ENCODE data around the gene SERPINA3.

SERPINA3 gene

DNA sequence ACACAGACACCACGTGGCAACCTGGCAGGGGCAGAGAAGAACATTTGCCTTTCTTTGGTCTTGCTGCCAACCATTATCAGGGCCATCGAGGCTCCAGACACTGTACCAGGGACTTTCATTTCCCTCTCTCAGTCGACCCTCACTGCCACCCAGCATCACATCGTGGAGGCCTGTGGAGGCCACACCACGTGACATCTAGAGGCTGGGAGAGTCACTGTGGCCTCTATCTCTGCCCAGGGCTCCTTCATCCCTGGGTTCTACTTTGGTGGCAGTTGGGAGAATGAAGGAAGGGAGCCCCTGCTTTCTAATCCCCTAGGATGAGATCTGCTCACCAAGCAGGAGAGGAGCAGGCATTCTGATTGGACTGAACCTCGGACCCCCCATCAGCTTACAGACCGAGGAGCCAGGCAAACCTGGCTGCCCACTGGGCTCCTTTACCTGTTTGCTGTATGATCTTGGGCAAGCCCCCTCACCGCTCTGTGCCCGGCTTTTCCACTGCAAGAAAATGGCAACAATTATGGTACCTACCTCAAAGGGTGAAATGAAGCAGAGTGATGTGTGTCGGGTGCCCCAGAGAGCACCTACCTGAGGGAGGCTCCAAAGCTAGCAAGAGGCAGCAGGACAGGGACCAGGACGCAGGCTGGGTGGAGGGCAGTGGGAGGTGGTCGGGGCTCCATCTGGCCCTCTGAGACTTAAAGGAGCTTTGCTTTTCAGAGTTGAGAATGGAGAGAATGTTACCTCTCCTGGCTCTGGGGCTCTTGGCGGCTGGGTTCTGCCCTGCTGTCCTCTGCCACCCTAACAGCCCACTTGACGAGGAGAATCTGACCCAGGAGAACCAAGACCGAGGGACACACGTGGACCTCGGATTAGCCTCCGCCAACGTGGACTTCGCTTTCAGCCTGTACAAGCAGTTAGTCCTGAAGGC lies 1.8 kb downstream of the SERPINA3 start:
- no peak for DNase-seq (ENCODE audit: low read depth)

DNA sequence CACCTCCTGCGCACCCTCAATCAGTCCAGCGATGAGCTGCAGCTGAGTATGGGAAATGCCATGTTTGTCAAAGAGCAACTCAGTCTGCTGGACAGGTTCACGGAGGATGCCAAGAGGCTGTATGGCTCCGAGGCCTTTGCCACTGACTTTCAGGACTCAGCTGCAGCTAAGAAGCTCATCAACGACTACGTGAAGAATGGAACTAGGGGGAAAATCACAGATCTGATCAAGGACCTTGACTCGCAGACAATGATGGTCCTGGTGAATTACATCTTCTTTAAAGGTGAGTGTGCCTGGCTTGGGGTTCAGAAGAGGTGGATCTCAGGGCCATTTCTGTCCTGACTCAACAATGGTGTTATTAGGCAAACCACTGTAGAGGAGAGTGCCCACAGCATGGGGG lies 2.6 kb downstream of the SERPINA3 start:
- DNase-seq (ENCODE audit: low read depth): no peak

DNA sequence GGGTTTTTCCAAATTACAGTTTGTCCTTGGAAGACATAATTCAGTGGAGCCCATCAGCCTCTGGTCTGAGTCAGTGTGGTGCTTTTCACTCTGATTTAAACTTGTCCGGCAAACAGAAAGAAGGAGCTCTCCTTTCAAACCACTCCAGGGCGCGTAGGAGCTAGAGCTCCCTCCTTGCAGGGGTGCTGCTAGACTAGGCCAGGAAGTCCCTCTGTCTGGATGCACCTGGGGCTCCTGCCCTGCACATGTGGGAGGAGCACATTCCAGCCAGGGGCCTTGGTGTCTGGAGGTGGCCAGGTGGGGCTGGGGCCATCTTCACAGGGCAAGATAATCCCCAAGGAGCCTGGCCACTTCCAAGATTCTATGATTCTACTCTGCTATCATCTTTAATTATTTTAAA lies 3.1 kb downstream of the SERPINA3 start:
- DNase-seq (ENCODE audit: low read depth): no peak

DNA sequence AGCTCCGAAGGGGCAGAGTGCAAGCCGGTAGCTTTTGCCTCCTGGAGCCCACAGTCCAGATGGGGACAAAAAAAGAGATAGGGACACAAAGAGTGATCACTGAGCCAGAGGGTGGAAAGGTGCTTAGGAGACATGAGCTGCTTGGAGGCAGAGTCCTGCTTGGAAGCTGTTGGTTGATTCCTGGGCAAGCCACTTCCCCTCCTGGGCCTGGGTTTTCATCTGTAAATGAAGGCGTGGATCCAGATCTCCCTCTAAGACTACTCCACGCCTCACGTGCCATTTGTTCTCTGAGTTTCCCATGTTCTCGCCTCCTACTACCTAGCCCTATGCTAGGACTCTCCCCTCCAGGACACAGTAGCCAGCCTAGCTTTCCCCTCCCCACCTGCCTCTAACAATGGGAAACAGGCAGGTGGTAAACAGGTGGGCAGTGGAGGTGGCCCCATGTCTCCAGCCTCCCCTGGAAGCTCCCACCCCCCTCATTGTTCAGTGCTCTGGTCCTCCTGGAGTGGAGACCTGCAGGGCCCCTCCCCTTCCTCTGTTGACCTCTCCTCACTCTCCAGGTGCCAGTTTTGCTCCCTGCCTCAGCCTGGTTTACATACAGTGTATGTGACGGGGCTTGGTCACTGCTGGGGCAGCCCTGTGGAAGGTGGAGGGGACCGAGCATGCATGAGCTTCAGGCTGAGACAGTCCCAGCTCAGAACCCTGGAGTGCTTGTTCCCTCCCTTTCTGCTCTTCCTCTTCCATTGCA lies 3.8 kb downstream of the SERPINA3 start:
- DNase-seq (ENCODE audit: low read depth): no peak

DNA sequence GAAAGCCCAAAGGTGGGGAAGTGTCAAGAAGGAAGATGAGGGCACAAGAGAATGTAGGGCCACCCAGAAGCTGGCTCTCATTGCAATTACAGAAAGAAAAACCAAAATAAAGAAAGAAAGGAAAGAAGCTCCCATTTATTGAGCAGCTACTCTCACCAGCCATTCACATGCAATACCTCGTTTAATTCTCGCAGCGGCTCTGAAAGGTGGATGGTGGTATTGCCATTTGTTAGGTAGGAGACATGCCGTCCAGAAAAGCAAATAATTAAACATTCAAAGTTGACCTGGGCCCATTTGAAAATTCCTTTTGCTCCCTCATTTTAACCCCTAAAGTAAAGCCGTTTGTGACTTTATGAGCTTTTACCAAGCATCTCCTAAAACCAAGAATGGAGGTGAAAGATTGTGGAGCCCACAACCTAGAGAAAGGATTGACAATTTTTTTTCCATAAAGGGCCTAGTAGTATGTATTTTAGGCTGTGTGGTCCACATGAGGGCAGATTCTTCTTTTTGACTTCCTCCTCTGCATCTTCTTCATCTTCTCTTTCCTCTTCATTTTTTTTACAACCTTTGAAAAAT lies 5.3 kb downstream of the SERPINA3 start:
- no peak for DNase-seq (ENCODE audit: low read depth)

DNA sequence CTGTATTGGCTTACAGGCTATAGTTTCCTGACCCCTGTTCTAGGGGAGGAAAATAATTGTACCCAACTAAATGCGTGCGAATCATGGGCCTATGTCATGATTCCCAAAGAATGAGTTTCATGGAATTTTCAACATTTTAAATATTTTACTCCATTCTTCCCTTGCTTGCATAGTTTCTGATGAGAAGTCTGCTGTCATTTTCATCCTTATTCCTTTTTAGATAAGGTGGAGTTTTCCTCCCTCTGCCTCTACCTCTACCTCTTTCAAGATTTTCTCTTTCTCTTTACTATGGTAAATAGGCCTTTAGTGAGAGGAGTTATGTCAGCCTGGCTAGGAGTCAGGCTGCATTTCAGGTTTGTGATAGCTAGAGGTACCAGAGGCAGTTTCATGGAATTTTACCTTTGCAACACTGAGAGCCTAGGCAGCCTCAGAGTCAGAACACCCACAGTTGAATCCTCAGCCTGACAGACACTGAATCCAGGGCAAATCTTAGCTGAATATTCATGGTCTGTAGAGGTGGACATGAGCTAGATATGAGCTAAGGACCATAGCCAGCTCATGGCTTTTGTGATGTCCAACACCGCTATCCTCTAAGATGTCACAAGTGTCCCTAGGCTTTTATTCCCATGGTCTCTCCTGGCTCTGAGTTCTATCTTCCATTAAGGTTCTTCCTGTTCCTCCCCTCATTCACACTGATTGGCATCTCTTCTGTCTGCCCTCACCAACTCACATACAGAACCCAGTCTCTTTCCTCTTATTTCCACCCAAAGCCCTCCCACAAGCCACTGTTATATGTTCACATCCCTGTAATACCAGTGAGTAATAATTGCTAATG lies 6.0 kb downstream of the SERPINA3 start:
- no peak for DNase-seq (ENCODE audit: low read depth)

DNA sequence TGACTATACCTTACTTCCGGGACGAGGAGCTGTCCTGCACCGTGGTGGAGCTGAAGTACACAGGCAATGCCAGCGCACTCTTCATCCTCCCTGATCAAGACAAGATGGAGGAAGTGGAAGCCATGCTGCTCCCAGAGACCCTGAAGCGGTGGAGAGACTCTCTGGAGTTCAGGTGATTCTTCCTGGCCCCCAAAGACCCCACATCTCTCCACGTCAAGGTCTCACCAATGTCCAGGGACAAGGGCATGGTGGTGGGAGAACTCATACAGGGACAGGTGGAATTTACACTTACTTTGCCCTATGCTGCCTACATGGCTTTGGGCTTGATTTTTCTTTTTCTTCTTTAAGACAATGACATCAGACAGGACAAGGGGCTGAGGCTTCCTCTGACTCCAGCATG lies 7.1 kb downstream of the SERPINA3 start:
- no peak for DNase-seq (ENCODE audit: low read depth)

DNA sequence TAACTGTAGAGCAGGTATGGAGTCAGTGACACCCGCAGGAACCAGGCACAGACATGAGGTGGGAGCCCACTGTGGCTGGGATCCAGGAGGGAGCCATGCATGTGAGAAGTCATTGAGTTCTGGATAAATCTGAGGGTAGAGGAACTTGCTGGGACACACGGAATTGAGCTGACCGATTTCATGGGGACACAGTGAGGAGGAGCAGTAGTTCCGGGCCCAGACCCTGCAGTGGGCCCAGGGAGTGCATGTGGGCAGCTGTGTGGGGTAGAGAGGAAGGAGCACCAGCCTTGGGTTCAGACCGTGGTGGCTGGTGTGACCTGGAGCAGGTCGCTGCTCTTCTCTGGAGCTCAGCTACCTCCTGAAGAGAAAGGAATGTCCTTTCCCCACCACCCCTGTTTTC lies 8.4 kb downstream of the SERPINA3 start:
- DNase-seq (ENCODE audit: low read depth): no peak

DNA sequence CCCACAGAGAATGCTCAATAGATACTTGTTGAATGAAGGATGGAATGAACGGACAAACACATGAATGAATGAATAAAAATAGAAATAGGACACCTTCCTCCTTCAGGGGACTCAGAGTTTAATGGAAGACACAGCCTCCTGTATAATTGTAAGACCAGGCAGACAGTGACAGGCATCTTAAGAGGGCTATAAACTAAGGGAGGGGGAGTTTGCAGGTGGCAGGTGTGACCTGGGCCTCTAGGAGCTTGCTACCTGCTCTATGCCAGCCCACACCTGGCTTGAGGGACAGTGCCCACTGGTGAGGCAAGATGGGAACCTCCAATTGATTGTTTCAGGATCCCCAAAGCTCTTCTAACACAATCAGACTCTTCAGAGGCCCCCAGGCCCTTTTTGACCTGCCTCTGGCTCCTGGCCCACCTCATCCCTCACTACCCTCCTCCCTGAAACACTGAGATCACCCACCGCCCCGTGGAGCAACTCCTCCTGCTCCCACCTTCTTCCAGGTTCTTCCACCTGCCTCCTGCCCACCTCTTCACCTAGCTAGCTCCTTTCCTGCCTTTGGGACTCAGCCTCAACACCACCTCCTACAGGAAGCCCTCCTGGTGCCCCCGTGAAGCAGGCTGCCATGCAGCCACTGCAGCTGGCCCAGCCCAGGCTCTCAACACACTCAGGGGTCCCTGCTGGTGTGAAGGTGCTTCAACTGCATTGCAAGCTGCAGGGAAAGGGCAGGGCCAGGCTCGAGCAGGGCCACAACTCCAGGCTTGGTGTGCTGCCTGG lies 9.4 kb downstream of the SERPINA3 start:
- no peak for DNase-seq (ENCODE audit: low read depth)

DNA sequence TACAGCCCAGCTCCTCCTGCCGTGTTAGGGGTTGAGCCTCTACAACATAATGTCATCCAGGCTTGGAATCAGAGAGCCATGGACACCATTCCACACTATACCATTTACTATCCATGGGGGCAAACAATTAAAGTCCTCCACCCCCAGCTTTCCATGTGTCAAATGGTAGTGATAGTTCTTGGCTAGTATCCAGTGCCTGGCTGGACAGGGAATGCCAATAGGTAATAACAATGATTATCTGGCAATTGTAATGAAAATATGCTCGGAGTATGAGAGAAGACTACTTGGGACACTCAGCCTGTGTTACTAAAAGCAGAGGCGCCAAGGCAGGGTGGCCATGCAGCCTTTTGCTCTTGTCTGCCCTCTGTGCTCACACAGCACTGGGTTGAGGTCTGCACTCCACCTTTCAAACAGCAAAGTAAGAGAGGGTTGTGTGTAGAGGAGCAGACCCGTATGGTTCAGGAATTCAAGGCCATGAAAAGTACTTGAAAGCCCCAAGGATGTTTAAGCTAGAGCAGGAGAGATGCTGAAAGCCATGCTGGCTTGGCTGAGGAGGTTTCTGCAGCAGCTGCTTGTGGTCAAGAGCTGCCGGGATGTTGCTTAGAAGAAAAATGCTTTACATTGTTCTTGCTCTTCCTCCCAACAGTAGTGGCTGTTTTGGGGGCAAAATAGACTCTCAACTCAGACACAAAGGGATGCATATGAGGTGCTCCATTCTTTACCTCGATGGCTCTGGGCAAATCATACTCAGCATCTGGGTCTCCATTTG lies 10.6 kb downstream of the SERPINA3 start:
- DNase-seq (ENCODE audit: low read depth): no peak

DNA sequence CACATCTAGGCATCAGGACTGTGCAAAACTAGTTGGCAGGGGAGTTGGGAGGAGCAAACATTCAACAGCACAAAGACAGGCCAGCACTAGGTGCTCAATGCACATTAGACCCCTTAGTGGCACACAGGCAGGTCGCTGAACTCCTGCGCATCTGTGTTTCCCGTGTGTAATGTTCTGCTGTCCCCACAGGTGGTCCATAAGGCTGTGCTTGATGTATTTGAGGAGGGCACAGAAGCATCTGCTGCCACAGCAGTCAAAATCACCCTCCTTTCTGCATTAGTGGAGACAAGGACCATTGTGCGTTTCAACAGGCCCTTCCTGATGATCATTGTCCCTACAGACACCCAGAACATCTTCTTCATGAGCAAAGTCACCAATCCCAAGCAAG lies 11.2 kb downstream of the SERPINA3 start:
- DNase-seq (ENCODE audit: low read depth): no peak

DNA sequence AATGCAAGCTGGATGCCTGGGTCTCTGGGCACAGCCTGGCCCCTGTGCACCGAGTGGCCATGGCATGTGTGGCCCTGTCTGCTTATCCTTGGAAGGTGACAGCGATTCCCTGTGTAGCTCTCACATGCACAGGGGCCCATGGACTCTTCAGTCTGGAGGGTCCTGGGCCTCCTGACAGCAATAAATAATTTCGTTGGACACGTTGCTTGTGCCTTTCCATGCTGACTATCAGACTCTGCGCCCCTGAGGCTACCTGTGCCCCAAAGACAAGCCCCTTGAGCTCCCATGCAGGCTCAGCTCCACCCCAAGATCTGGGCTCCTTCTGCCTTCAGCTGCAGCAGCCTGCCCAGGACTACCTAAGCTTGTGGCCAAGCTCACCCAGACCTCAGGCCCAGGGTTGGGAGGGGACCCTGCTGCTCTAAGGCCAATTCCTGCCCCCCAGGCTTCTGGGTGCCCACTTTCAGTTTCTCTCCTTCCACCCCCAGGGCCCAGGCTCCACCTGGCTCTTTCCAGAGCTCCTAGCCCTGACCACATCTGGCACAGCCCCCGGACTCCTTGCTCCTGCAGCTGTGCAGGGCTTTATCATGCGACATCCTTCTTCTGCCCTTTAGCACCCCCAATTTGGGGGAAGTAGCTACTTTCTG lies 11.8 kb downstream of the SERPINA3 start:
- DNase-seq (ENCODE audit: low read depth): no peak

DNA sequence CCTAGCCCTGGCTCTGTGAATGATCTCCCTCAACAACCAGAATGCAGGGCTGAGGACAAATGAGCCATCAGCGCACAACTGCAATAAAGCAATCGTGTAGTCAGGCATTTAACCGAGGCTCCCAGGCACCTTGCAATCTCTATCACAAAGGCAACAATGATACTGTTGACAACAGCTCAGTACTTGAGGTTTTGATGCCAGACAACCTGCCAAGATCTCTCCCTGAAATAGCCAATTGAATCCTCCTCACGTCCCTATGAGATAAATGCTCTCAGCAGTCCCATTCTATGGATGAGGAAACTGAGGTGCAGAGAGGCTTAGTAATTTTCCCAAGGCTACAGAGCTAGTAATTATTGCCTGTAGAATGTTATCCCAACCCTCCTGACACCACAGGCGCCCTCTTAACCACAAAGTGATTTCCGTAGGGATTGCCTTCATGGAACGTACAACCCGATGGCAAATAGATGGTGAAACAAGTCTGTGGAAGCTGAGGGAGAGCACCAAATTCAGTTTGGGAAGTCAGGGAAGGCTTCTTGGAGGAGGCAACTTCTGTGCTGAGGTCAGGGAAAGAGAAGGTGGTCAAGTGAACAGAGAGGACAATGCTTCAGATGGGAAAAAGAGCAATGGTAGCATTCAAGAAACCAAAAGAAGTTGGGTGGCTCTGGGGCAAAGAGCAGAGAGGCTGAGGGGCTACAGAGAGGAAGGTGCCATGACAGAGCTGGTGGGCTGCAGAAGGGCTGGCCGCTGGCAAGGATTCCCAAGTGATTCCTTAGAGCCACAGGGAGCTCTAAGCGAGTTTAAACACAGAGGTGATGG lies 12.6 kb downstream of the SERPINA3 start:
- DNase-seq (ENCODE audit: low read depth): no peak

DNA sequence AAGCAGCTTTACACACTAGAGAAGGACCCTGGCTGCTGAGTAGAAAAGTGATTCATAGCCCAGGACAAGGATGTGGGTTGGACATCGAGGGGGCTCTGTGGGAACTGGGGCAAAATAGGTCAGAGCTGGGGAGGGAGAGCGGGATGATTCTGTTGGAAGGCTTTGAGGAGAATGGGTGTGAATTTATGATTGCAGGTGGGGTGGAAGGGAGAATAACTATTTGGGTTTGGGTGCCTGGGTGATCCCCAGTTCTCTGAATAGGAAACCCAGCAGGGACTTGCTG lies 13.1 kb downstream of the SERPINA3 start:
- no peak for DNase-seq (ENCODE audit: low read depth)

DNA sequence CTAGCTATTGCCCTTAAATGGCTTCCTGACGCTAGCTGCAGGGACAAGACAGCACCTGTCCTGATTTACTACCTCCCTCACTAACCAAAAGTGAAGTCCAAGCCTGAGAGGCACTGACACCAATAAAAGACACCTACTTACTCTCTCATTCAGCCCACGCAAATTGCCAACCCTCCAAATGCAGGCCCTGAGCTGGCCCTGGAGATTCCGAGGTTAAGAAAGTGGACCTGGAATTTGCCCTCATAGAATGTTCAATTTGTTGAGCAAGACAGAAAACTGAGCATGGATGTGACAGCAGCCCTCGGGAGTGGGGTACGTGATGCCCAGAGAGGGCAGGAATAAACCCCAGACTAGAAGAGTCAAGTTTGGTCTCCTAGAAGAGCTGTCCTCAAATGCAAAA lies 16.4 kb downstream of the SERPINA3 start:
- no peak for DNase-seq (ENCODE audit: low read depth)

DNA sequence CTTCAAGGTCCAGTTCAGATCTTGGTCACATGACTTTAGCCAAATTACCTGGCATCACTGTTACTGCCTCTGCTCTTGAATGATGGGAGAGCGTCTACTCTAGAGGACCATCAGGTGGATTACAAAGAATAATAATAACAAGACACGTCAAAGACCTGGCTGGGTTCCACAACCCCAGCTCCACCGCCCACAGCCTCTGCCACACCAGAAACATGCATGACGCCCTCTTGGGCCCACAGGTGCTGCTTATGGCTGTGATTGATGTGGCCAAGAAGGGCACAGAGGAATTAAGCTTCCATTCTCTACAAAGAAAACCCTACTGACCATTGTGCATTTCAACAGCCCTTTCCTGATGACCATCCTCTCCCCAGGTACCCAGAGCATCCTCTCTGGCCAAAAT lies 18.2 kb downstream of the SERPINA3 start:
- no peak for DNase-seq (ENCODE audit: low read depth)

DNA sequence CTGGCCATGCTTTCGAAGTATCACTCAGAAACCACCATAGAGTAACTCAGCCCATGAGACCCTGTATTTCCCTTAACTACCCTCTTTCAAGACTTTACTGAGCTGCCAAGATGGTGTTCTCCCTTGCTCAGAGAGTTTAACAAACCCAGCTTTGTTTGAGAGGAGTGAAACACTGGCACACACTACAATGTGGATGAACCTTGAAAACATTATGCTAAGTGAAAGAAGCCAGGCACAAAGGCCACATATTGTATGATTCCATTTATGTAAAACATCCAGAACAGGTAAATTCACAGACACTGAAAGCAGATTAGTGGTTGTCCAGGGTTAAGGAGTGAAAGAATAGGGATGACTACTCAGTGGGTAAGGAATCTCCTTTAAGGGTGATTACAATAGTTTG lies 18.9 kb downstream of the SERPINA3 start:
- DNase-seq (ENCODE audit: low read depth): no peak

DNA sequence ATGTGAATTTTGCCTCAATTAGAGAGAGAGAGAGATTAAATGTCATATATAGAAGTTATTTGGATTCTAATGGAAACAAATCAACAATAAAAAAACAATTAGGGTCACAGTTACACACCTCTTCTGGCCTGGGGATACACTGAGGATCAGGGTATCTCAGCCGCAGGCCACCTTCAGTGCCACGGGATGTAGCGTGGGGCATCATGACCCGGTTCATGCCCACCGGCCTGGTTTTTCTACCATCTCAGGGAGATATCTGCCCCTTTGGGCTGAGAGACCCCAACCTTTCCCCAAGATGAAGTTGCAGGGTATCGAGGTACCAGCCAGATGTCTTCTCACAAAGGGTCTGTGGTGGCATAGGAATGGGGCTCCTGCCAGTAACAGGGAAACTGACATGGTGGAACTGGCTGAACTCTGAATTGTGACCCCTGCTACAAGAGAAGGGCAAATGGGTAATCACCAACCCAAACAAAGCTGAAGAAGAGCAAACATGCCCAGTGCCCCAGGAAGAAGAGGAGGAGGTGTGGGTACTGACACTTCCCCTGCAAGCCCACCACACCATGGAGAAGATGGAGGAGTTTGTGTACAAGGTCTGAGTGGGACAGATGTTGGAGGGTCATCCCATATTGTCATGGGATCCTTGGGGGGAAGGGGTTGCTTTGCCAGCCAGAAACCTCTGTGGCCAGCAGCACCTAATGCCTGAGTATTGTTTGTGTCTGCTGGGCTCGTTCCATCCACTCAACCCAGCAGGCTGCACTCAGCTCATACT lies 19.5 kb downstream of the SERPINA3 start:
- no peak for DNase-seq (ENCODE audit: low read depth)

DNA sequence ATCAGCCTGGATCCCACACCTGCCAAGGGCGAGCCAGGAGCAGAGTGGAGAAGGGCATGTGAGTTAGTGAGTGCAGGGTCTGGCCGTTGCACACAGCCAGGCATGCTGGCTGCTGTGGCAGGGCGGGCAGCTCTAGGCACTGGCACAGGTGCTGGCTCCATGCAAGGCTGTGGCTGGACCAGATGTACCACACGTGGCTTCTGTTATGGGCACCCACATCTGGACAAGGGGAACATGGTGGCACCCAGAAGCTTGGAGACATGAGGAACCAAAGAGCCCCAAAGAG lies 20.1 kb downstream of the SERPINA3 start:
- DNase-seq (ENCODE audit: low read depth): no peak

Measured in non-pigmented ciliary epithelial cell (primary cell).